ENCODE measurements around the gene FGF9.

FGF9 gene

GRCh38 chr13:21670883-21671619 is at the start of gene FGF9:
Gene FGF9 (plus strand): TSS chr13:21671073. CDS start chr13:21671913, 840 bp downstream.
- no peak for DNase-seq (ENCODE audit: low spot score)
- Histone ChIP-seq H3K4me3 (peak within 1 kb of the TSS; percentile 79), H3K27ac (peak within 1 kb of the TSS in 1 of 2 donors; percentile 69)
- no peak for TF ChIP-seq CTCF (IDR thresholded peaks at IDR 0.05)

GRCh38 chr13:21625366-21625765 is 45.5 kb upstream of the FGF9 start:
- no peak overlapping the region for H3K27ac ChIP-seq
- DNase-seq (ENCODE audit: low spot score), result no peak
- no peak for TF ChIP-seq CTCF (IDR thresholded peaks at IDR 0.05)
- no peak overlapping the region for H3K4me3 ChIP-seq

- DNase-seq (ENCODE audit: low spot score), result no peak
- TF ChIP-seq CTCF (IDR thresholded peaks at IDR 0.05), result no peak
- H3K4me3 ChIP-seq, result no peak overlapping the region
- no peak overlapping the region for H3K27ac ChIP-seq
Observed at GRCh38 chr13:21632196-21632595, 38.7 kb upstream of the FGF9 start.

GRCh38 chr13:21636656-21637055 is 34.2 kb upstream of the FGF9 start:
- no peak for DNase-seq (ENCODE audit: low spot score)
- Histone ChIP-seq H3K27ac (no peak overlapping the region), H3K4me3 (no peak overlapping the region)
- TF ChIP-seq CTCF (IDR thresholded peaks at IDR 0.05), result no peak

- TF ChIP-seq CTCF (IDR thresholded peaks at IDR 0.05), result no peak
Observed at GRCh38 chr13:21637296-21637695, 33.6 kb upstream of the FGF9 start.

GRCh38 chr13:21638319-21639282 is 32.3 kb upstream of the FGF9 start:
- Histone ChIP-seq H3K4me3 (no peak overlapping the region), H3K27ac (no peak overlapping the region)
- TF ChIP-seq CTCF (IDR thresholded peaks at IDR 0.05), result peak; percentile 71
- DNase-seq (ENCODE audit: low spot score), result no peak

More at GRCh38 chr13:21637296-21637695, 33.6 kb upstream of the FGF9 start:
- Histone ChIP-seq H3K27ac (no peak overlapping the region), H3K4me3 (no peak overlapping the region)
- no peak for DNase-seq (ENCODE audit: low spot score)
